IPS DF 6.9 (cell line): ENCODE results near the gene SLC7A8.
"Not testable (repeated sequence)": the region's sequence is repeated elsewhere in the genome, so short reads cannot be mapped to it uniquely, and the experiment has no call there.

Source experiments
- DNase-seq: peaks from one replicate; pipeline ENCODE4 v3.0.0-alpha.2; 2013; ENCODE audit warnings: low read depth, low spot score
- H3K27ac ChIP-seq: one replicate; pipeline ENCODE4 v1.5.1; 2013; ENCODE audit warnings: low read length, control low read depth
- H3K27me3 ChIP-seq: 2 replicates; pipeline ENCODE4 v1.6.1; 2013; ENCODE audit warnings: mild to moderate bottlenecking, low read length; ENCODE audit not compliant: control insufficient read depth, insufficient read depth
- H3K36me3 ChIP-seq: 2 replicates; pipeline ENCODE4 v1.6.1; 2013; ENCODE audit warnings: low read length; ENCODE audit not compliant: control insufficient read depth, insufficient read depth
- H3K4me1 ChIP-seq: 2 replicates; pipeline ENCODE4 v1.6.1; 2013; ENCODE audit warnings: low read length; ENCODE audit not compliant: control insufficient read depth, insufficient read depth
- H3K4me3 ChIP-seq: 2 replicates; pipeline ENCODE4 v1.5.1; 2013; ENCODE audit warnings: mild to moderate bottlenecking, low read length
- H3K9me3 ChIP-seq: 2 replicates; pipeline ENCODE4 v1.6.1; 2013; ENCODE audit warnings: low read length, inconsistent platforms; ENCODE audit not compliant: control insufficient read depth, insufficient read depth
- WGBS: extraction: QIAGEN DNeasy Blood & Tissue Kit; methylation state at CpG from one replicate; pipeline ENCODE4 v1.1.7; 2013; ENCODE audit warnings: mixed read lengths, missing lambda C conversion rate; ENCODE audit not compliant: insufficient read length, insufficient coverage; 5-methylcytosine and 5-hydroxymethylcytosine counted together

The SLC7A8 gene

DNA sequence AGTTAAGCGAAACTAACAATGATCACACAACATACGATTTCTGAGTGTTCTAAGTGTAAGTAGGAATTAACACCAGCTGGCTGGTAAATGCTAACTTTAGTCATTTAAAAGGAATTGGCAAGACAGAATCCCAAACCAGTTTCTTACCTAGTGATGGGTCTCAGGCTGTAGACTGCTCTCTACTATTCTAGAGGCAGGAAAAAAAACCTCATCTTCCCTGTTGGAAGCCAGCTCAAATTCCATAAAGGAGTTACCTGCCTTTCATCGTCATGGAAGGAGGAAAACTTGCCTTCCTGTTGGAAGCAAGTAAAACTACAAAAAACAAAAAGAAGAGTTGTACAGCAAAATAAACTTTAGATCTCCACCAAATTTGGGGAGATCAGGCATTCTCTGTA is 23.7 kb upstream of the SLC7A8 start:
- no peak for DNase-seq
- no peaks in the 10 kb centered on the region; the same call in 1 of the 2 replicates for H3K4me1 ChIP-seq
- H3K27ac ChIP-seq, result no peak overlapping the region
- H3K36me3 ChIP-seq, result no peaks in the 10 kb centered on the region
- no peak overlapping the region for H3K4me3 ChIP-seq
- no peaks in the 10 kb centered on the region for H3K27me3 ChIP-seq
- H3K9me3 ChIP-seq, result no peaks in the 10 kb centered on the region
- WGBS, result no CpG with 5 or more reads among the region's 3 CpGs

DNA sequence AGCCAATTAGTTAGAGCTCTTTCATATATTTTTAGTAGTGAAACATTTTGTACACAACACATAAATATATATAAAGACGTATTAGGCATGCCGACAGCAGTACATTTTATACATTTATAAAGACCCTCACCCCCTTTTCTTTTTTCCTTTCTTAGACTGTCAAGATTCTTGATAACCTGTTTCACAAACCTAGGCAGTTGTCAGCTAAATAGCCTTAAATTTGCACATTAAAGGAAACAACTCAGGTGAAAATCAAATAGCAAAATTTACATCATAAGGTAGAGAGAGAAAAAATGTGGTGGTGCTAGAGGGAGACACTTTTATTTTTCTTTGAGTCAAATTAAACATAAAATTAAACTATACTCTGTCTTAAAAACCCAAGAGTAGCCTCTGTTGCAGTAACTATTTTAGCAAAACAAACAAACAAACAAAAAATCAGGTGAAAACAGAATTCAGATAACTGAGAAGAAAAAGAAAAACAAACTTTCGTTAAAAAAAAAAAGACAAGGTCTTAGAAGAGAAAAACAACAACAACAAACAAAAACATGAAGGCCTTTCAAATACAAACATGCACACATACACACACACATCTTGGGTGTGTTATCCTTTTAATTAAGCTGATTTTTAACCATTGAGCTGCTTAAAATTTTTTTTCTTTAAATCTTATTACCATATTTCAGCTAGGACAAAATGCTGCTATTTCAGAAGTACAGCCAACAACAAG is 23.1 kb upstream of the SLC7A8 start:
- Histone ChIP-seq H3K36me3 (no peaks in the 10 kb centered on the region), H3K27ac (no peak overlapping the region), H3K4me3 (no peak overlapping the region), H3K4me1 (no peaks in the 10 kb centered on the region; the same call in 1 of the 2 replicates), H3K9me3 (no peaks in the 10 kb centered on the region), H3K27me3 (no peaks in the 10 kb centered on the region)
- no CpG with 5 or more reads among the region's 3 CpGs for WGBS
- DNase-seq, result no peak

DNA sequence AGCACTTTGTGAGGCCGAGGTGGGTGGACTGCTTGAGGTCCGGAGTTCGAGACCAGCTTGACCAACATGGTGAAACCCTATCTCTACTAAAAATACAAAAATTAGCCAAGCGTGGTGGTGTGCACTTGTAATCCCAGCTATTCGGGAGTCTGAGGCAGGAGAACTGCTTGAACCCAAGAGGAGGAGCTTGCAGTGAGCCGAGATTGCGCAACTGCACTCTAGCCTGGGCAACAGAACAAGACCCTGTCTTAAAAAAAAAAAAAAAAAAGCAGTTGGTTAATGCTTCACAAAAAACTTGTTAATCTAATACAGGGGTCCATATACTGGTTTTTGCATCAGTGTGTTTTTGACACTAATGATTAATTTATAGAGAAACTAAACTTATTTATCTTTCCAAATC is 18.5 kb upstream of the SLC7A8 start:
- no CpG with 5 or more reads among the region's 7 CpGs for WGBS
- no peak for DNase-seq
- H3K4me1 ChIP-seq, result no peaks in the 10 kb centered on the region; the same call in 1 of the 2 replicates

DNA sequence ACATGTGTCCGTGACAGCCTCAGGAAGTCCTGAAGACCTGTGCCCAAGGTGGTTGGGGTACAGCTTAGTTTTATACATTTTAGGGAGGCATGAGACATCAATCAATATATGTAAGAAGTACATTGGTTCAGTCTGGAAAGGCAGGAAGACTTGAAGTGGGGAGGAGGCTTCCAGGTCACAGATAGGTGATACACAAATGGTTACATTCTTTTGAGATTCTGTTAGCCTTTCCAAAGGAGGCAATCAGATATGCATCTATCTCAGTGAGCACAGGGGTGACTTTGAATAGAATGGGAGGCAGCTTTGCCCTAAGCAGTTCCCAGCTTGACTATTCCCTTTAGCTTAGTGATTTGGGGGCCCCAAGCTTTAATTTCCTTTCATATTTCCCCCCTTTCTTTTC is 15.7 kb upstream of the SLC7A8 start:
- H3K4me1 ChIP-seq, H3K9me3 ChIP-seq, H3K27me3 ChIP-seq, H3K27ac ChIP-seq, H3K4me3 ChIP-seq, DNase-seq, H3K36me3 ChIP-seq: not testable (repeated sequence)
- no CpG with 5 or more reads among the region's 1 CpG for WGBS

More for the DNA sequence above, 18.5 kb upstream of the SLC7A8 start:
- Histone ChIP-seq H3K9me3 (no peaks in the 10 kb centered on the region), H3K27ac (no peak overlapping the region), H3K36me3 (no peaks in the 10 kb centered on the region), H3K4me3 (no peak overlapping the region), H3K27me3 (no peaks in the 10 kb centered on the region)

DNA sequence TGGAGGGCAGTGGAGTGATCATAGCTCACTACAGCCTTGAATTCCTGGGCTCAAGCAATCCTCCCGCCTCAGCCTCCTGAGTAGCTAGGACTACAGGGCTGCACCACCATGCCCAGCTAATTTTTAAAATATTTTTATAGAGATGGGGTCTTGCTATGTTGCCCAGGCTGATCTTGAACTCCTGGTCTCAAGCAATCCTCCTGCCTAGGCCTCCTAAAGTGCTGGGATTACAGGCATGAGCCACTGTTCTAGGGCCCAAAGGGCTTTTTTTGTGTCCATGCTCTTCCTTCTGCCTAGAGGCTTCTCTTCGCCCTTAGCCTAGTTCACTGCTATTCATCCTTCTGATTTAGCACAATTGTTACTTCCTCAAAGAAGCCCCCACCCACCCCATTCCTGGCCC is 13.0 kb upstream of the SLC7A8 start:
- H3K9me3 ChIP-seq, H3K4me1 ChIP-seq, H3K4me3 ChIP-seq, DNase-seq, H3K27ac ChIP-seq, H3K27me3 ChIP-seq, H3K36me3 ChIP-seq: not testable (repeated sequence)
- WGBS, result no CpG with 5 or more reads among the region's 2 CpGs

DNA sequence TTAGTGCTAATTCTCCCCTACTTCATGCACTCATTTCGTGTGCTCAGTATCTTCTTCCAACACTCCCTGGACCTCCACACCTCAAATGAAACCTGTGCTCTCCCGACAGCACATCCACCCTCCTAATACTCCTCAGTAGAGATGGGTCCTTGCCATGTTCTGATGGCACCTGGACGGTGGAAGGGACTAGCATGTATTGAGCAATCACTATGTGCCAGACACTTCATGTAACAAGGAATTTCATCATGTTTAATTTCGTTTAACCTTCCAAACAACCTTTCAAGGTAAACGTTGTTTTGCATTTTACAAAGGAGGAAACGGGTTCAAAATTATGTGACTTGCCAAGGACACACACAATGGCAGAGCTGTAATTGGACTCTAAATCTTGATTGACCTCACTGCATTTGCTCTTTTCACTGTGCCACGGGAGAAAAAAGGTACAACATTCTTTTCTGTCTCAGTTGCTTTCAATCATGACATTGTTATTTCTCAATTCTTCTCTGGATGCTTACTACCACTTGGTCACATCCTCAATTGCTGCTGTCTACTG is 12.2 kb upstream of the SLC7A8 start:
- H3K36me3 ChIP-seq, result no peaks in the 10 kb centered on the region
- no peak overlapping the region for H3K4me3 ChIP-seq
- no peaks in the 10 kb centered on the region for H3K27me3 ChIP-seq
- WGBS, result no CpG with 5 or more reads among the region's 7 CpGs
- H3K4me1 ChIP-seq, result peaks cover 1% of the 10 kb centered on the region; the same call in 1 of the 2 replicates
- no peak for DNase-seq
- no peak overlapping the region for H3K27ac ChIP-seq
- no peaks in the 10 kb centered on the region for H3K9me3 ChIP-seq

DNA sequence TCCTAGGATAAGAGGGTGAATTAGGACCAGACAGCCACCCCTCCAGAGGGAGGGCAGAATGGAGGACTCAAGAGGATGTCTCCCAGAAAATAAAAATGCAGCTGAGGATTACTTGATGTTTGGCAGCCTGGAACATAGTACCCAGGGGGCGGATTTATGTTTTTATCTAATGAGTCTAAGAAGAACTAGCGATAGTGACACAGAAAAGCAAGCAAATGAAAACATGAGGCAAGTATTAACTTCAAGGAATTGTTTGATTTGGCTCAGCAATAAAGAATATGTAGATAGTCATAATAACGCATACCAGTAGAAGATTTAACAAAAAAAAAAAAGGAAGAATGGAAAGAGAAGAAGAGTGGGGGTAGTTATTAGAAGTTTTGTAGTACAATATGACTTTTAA is 10.0 kb upstream of the SLC7A8 start:
- 100% methylated on average over 1 of the region's 3 CpGs for WGBS
- no peaks in the 10 kb centered on the region for H3K36me3 ChIP-seq
- DNase-seq, result no peak
- no peaks in the 10 kb centered on the region for H3K27me3 ChIP-seq
- H3K4me1 ChIP-seq, result peaks cover 1% of the 10 kb centered on the region; the same call in 1 of the 2 replicates
- no peaks in the 10 kb centered on the region for H3K9me3 ChIP-seq
- H3K4me3 ChIP-seq, result no peak overlapping the region
- H3K27ac ChIP-seq, result no peak overlapping the region

DNA sequence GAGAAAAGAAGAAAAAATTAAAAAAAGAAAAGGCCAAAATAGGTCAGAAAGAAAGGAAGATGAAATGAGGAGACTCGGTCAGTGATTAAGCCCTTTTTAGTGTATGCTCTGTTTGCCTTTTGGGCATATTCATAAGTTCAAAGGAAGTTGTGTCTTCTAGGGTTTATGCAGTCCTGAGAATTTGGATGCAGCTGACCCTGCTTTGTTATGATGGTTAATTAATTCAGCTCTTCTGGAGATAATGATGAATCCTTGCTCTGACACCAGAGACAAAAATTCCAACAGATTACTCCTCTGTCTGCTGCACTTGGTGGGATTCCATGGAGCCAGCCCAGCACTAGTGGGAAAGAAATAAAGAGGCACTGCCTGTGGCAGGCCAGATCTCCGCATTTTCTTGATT is 4.5 kb upstream of the SLC7A8 start:
- no peak overlapping the region for H3K4me3 ChIP-seq
- no peaks in the 10 kb centered on the region for H3K4me1 ChIP-seq
- H3K27me3 ChIP-seq, result no peaks in the 10 kb centered on the region
- no CpG with 5 or more reads among the region's 2 CpGs for WGBS
- H3K27ac ChIP-seq, result no peak overlapping the region
- H3K9me3 ChIP-seq, result no peaks in the 10 kb centered on the region
- H3K36me3 ChIP-seq, result no peaks in the 10 kb centered on the region
- DNase-seq, result no peak

DNA sequence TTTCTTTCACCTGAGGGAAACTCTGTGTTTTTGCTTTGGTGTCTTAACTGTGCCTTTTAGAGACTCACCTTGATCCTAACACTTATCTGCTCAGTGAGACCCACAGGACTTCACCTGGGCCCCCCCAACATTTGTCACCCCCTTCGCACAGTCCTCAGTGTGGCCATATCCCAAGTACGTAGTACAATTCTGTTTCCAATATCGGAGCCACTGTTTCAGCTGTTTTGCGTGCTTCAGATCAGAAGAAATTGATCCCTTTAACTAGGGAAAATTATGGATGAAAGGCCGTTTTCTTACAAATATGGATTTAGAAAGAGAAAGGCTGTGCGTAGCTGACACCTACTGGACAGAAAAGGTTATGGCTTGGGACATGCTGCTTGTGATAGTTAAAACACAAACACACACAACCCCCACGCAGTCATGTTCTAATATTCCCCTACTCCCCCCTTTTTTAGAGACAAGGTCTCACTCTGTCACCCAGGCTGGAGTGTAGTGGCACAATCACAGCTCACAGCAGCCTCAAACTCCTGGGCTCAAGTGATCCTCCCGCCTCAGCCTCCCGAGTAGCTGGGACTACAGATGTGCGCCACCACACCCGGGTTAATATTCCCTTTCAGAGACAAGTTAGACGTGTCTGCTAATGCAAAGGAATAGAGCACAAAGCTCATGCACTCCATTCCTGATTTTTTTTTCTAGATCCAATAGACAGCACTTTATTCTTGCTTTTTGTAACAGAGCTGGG is 3.6 kb upstream of the SLC7A8 start:
- no peak for DNase-seq
- WGBS, result no CpG with 5 or more reads among the region's 12 CpGs
- no peaks in the 10 kb centered on the region for H3K27me3 ChIP-seq

DNA sequence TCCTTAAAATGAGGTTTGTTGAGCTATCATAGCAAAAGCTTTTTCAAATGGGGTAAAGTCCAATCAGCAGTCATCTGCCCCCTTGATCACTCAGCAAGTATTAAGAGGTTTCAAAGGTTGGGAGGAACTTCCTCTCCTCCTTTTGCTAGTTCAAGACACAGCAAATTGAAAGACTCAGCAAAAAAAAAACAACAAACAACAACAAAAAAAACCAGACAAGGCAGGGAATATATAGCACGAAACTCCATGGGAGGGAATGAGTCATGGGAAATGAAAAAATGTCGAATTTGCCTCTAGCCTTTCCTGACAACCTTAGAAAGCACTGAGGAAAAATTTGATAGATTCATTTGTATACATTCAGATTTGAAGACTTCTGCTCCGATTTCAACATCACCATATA is 1.6 kb upstream of the SLC7A8 start:
- WGBS, result no CpG with 5 or more reads among the region's 3 CpGs
- DNase-seq, result no peak
- Histone ChIP-seq H3K36me3 (no peaks in the 10 kb centered on the region), H3K27me3 (no peaks in the 10 kb centered on the region), H3K27ac (no peak overlapping the region), H3K4me3 (no peak overlapping the region), H3K9me3 (no peaks in the 10 kb centered on the region), H3K4me1 (no peaks in the 10 kb centered on the region)

More for the DNA sequence above, 3.6 kb upstream of the SLC7A8 start:
- Histone ChIP-seq H3K4me1 (no peaks in the 10 kb centered on the region), H3K9me3 (no peaks in the 10 kb centered on the region), H3K4me3 (no peak overlapping the region), H3K27ac (no peak overlapping the region), H3K36me3 (no peaks in the 10 kb centered on the region)
